ENCODE results near the gene NACAD.

DNA sequence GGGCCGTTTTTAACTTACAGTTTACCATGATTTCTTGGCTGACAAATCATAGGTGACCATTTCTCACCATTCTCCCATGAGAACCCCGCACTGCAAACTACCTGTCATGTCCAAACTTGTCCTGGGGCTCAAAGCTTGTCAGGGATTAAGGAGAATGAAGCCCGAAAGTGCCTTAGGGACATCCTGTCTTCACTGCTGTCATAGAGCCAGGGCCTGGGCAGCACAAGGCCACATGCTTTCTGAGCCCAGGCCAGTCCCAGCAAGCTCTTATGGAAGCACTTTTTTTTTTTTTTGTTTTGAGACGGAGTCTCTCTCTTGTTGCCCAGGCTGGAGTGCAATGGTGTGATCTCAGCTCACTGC is 54.9 kb downstream of the NACAD start:
- no peak for TF ChIP-seq GATA3 (IDR thresholded peaks at IDR 0.05; ENCODE audit: low read depth, low read length)
- TF ChIP-seq GATA2 (IDR thresholded peaks at IDR 0.05; ENCODE audit: low read depth, low read length) = no peak

All from SH-SY5Y (cell line).